Ishikawa (cell line): Measurements from ENCODE around the gene ACKR2.

Experiments
- CEBPB ChIP-seq: IDR thresholded peaks from 2 replicates; pipeline ENCODE4 v1.6.1; 2012
- CREB1 ChIP-seq: IDR thresholded peaks from 2 replicates; pipeline ENCODE4 v1.6.1; 2012; ENCODE audit warnings: low read depth
- EGR1 ChIP-seq: IDR thresholded peaks from 2 replicates; pipeline ENCODE4 v1.6.1; 2012
- EP300 ChIP-seq: IDR thresholded peaks from 2 replicates; pipeline ENCODE4 v1.6.1; 2012; ENCODE audit warnings: borderline replicate concordance
- FOXM1 ChIP-seq: IDR thresholded peaks from 2 replicates; pipeline ENCODE4 v1.6.1; 2012; ENCODE audit warnings: low read depth, borderline replicate concordance
- MAX ChIP-seq: IDR thresholded peaks from 2 replicates; pipeline ENCODE4 v1.6.1; 2012
- NFIC ChIP-seq: IDR thresholded peaks from 2 replicates; pipeline ENCODE4 v1.6.1; 2012
- RAD21 ChIP-seq: IDR thresholded peaks from 2 replicates; pipeline ENCODE4 v1.6.1; 2012; ENCODE audit warnings: low read depth
- REST ChIP-seq: IDR thresholded peaks from 2 replicates; pipeline ENCODE4 v1.6.1; 2012; ENCODE audit warnings: low read depth, mild to moderate bottlenecking
- TAF1 ChIP-seq: IDR thresholded peaks from 2 replicates; pipeline ENCODE4 v1.6.1; 2012; ENCODE audit warnings: low read depth, mild to moderate bottlenecking
- TCF12 ChIP-seq: IDR thresholded peaks from 2 replicates; pipeline ENCODE4 v1.6.1; 2012; ENCODE audit warnings: low read depth
- TEAD4 ChIP-seq: IDR thresholded peaks from 2 replicates; pipeline ENCODE4 v1.6.1; 2012
- USF1 ChIP-seq: IDR thresholded peaks from 2 replicates; pipeline ENCODE4 v1.6.1; 2012
- YY1 ChIP-seq: IDR thresholded peaks from 2 replicates; pipeline ENCODE4 v1.6.1; 2012; ENCODE audit warnings: low read depth
- ZBTB7A ChIP-seq: IDR thresholded peaks from 2 replicates; pipeline ENCODE4 v1.6.1; 2012; ENCODE audit warnings: low read depth

ACKR2 gene

GRCh38 chr3:42819351-42819965 is 10.2 kb downstream of the ACKR2 start:
- TF ChIP-seq FOXM1, result no peak
- no peak for TF ChIP-seq TAF1
- TF ChIP-seq CEBPB, result no peak
- no peak for TF ChIP-seq TCF12
- TF ChIP-seq EGR1, result no peak
- TF ChIP-seq YY1, result no peak
- no peak for TF ChIP-seq ZBTB7A
- TF ChIP-seq MAX, result no peak
- TF ChIP-seq USF1, result no peak
- TF ChIP-seq REST, result no peak
- TF ChIP-seq EP300, result no peak
- TF ChIP-seq TEAD4, result no peak
- no peak for TF ChIP-seq CREB1

GRCh38 chr3:42820746-42821051 is 11.5 kb downstream of the ACKR2 start:
- TF ChIP-seq ZBTB7A (no peak), EGR1 (no peak), TEAD4 (no peak), TCF12 (no peak), EP300 (no peak), FOXM1 (no peak), CEBPB (no peak), REST (no peak), NFIC (no peak), USF1 (no peak), TAF1 (no peak), CREB1 (no peak), RAD21 (no peak)

- TF ChIP-seq TAF1, result no peak
- TF ChIP-seq NFIC, result no peak
- no peak for TF ChIP-seq CREB1
- TF ChIP-seq RAD21, result no peak
- TF ChIP-seq EGR1, result no peak
- no peak for TF ChIP-seq EP300
- TF ChIP-seq REST, result no peak
- no peak for TF ChIP-seq MAX
- TF ChIP-seq ZBTB7A, result no peak
- no peak for TF ChIP-seq FOXM1
- no peak for TF ChIP-seq TEAD4
- TF ChIP-seq TCF12, result no peak
- TF ChIP-seq CEBPB, result no peak
- no peak for TF ChIP-seq USF1
- no peak for TF ChIP-seq YY1
Observed at GRCh38 chr3:42822828-42823227, 13.6 kb downstream of the ACKR2 start.

GRCh38 chr3:42823351-42823750 is 14.1 kb downstream of the ACKR2 start:
- no peak for TF ChIP-seq YY1
- no peak for TF ChIP-seq TCF12
- TF ChIP-seq ZBTB7A, result no peak
- no peak for TF ChIP-seq TEAD4
- no peak for TF ChIP-seq TAF1
- TF ChIP-seq FOXM1, result no peak
- TF ChIP-seq EP300, result no peak
- no peak for TF ChIP-seq EGR1
- no peak for TF ChIP-seq NFIC
- TF ChIP-seq CREB1, result no peak
